K562 (cell line): Measurements from ENCODE around the gene ZNF581. TPM values are rescaled to one million over a fixed set of nuclear protein-coding genes. Genes with fewer than 3 reads are reported as not detected.
A peak's percentile ranks its signal among the peaks of the same experiment; 100 is the strongest.

Experiments
- E2F6 ChIP-seq, 2 experiments: IDR thresholded peaks; 2 replicates each; pipeline ENCODE4 v1.6.1; 2011; ENCODE audit warnings: borderline replicate concordance in 1 of 2, control low read depth in 1 of 2, low read depth in 1 of 2, low read length in 1 of 2, mild to moderate bottlenecking in 1 of 2, mixed read lengths in 1 of 2, moderate library complexity in 1 of 2; ENCODE audit not compliant: insufficient read depth in 1 of 2, insufficient read length in 1 of 2, poor library complexity in 1 of 2, severe bottlenecking in 1 of 2; ENCODE audit errors: extremely low read depth in 1 of 2
- FUS ChIP-seq: fragments of 200-400 bp; formaldehyde crosslinking; optimal IDR thresholded peaks from 2 replicates; pipeline ENCODE3; 2017; ENCODE audit warnings: low read depth, low read length
- GABPB1 ChIP-seq: sonication (generic); formaldehyde crosslinking; IDR thresholded peaks from 2 replicates; pipeline ENCODE4 v1.8.0; 2022; ENCODE audit warnings: mild to moderate bottlenecking, missing genetic modification reagents
- HMGN3 ChIP-seq: IDR thresholded peaks from 2 replicates; pipeline ENCODE4 v1.6.1; 2011; ENCODE audit warnings: borderline replicate concordance, low read depth, mild to moderate bottlenecking, mixed read lengths, low read length; ENCODE audit not compliant: insufficient read length; ENCODE audit errors: extremely low read depth
- HNRNPLL ChIP-seq: fragments of 200-400 bp; formaldehyde crosslinking; IDR thresholded peaks from 2 replicates; pipeline ENCODE4 v1.6.1; 2017; ENCODE audit warnings: low read length, low read depth, mild to moderate bottlenecking; ENCODE audit not compliant: poor library complexity, severe bottlenecking
- KDM5B ChIP-seq: fragments of 200-600 bp; sonication (generic); IDR thresholded peaks from 2 replicates; pipeline ENCODE4 v1.6.1; 2012; ENCODE audit warnings: low read depth, mild to moderate bottlenecking, moderate library complexity, low read length, control low read depth, inconsistent platforms; ENCODE audit not compliant: insufficient replicate concordance
- SIX5 ChIP-seq, 2 experiments: IDR thresholded peaks; 2 replicates each; pipeline ENCODE4 v1.6.1; 2011; ENCODE audit warnings: low read length in 2 of 2, borderline replicate concordance in 1 of 2, low read depth in 1 of 2, mild to moderate bottlenecking in 1 of 2, moderate library complexity in 1 of 2; ENCODE audit not compliant: insufficient read depth in 1 of 2
- SLC30A9 ChIP-seq: fragments of 250-450 bp; sonication (Bioruptor Pico); IDR thresholded peaks from 2 replicates; pipeline ENCODE4 v1.8.0; 2022; ENCODE audit warnings: mild to moderate bottlenecking, moderate library complexity
- TBL1XR1 ChIP-seq, 2 experiments: IDR thresholded peaks; 2 replicates each; pipeline ENCODE4 v1.6.1; 2012; ENCODE audit warnings: improper control_type of control experiment in 2 of 2, low read length in 2 of 2, mild to moderate bottlenecking in 1 of 2
- THRB ChIP-seq: fragments of 450-650 bp; formaldehyde crosslinking; conservative IDR thresholded peaks from 2 replicates; pipeline ENCODE4 v1.4.0; 2022; ENCODE audit warnings: mild to moderate bottlenecking, missing genetic modification characterization
- ZBTB11 ChIP-seq, 3 experiments: fragments of 200-800 bp in 1 of 3; fragments of 250-450 bp in 1 of 3; fragments of 450-650 bp in 1 of 3; sonication (Bioruptor Pico) in 1 of 3; sonication (Bioruptor generic) in 1 of 3; formaldehyde crosslinking in 1 of 3; IDR thresholded peaks; 2 replicates each; pipeline versions ENCODE4 v1.6.1 to v1.8.0; 2016 to 2022; ENCODE audit warnings: mild to moderate bottlenecking in 2 of 3, missing genetic modification characterization in 2 of 3, missing compliant biosample characterization in 1 of 3, moderate library complexity in 1 of 3
- ZZZ3 ChIP-seq: fragments of 450-650 bp; IDR thresholded peaks from 2 replicates; pipeline ENCODE4 v1.6.1; 2016; ENCODE audit warnings: antibody characterized with exemption, mild to moderate bottlenecking, moderate library complexity
- polyA plus RNA-seq, 8 experiments: library from polyadenylated mRNA; depleted of rRNA in 4 of 8; stranded (reverse) in 5 of 8; unstranded in 3 of 8; fragments of >200 nt; fragmentation: Nextera tagmentation in 2 of 8; fragmentation: Illumina TruSeq in 1 of 8; extraction: Ambion mirVana in 2 of 8; extraction: Trizol in 1 of 8; gene quantifications; 2 replicates each; pipeline versions ENCODE4 v1.2.1 to v1.2.3, GENCODE V29; 2011 to 2014; ENCODE audit warnings: inconsistent platforms in 1 of 8, missing spikeins in 1 of 8
- total RNA-seq, 7 experiments: library from RNA; depleted of rRNA in 6 of 7; stranded (reverse); fragments of >200 nt in 6 of 7; fragmentation: Illumina TruSeq in 2 of 7; extraction: Trizol in 2 of 7; gene quantifications; 2 replicates each; pipeline versions ENCODE4 v1.2.1 to v1.2.3, GENCODE V29; 2011 to 2021; ENCODE audit warnings: low replicate concordance in 1 of 7

Gene ZNF581
- total and polyA plus RNA-seq, 9 of the 15 experiments (the other 6 are each of a cell fraction or from before 2014, with no cell fraction given), result 2.4 to 39.4 (median 15.4) TPM

GRCh38 chr19:55674841-55675660 is 31.6 kb downstream of the ZNF581 start, which contains the start of gene EPN1 (continued):
- TF ChIP-seq SIX5 (IDR thresholded peaks at IDR 0.05; ENCODE audit: borderline replicate concordance in 1 of 2, insufficient read depth in 1 of 2, low read depth in 1 of 2, low read length in 2 of 2) (peak in 1 of 2 experiments; percentile 31; a peak in 1 of 4 replicates), GABPB1 (CRISPR knock-in tag) (peak; percentile 98), FUS (peak; percentile 47), THRB (peak; percentile 81; the same call in 1 of the 2 replicates), KDM5B (peak; percentile 79), TBL1XR1 (IDR thresholded peaks at IDR 0.05; ENCODE audit: low read length in 2 of 2) (peak; percentile 25 to 66; a peak in 2 of 4 replicates), HNRNPLL (peak; percentile 46), ZZZ3 (no peak), E2F6 (IDR thresholded peaks at IDR 0.05; ENCODE audit: borderline replicate concordance in 1 of 2, extremely low read depth in 1 of 2, insufficient read depth in 1 of 2, insufficient read length in 1 of 2, low read depth in 1 of 2, low read length in 1 of 2, poor library complexity in 1 of 2, severe bottlenecking in 1 of 2) (peak; percentile 30 to 74), SLC30A9 (CRISPR knock-in tag) (no peak), ZBTB11 (CRISPR knock-in tag; IDR thresholded peaks at IDR 0.05) (peak; percentile 79 to 98 (median 84); a peak in 5 of 6 replicates), HMGN3 (peak; percentile 55)
